B cell (primary cell): Measurements from ENCODE around the gene DDHD1. TPM values are rescaled to one million over a fixed set of nuclear protein-coding genes. Genes with fewer than 3 reads are reported as not detected.

Source experiments
- ATAC-seq: fragments of 200-7000 bp; cut with Tn5 transposase; one replicate; pipeline ENCODE4 v1.10.0; 2021; ENCODE audit warnings: low read depth, mild to moderate bottlenecking, moderate number of reproducible peaks, moderate library complexity
- CTCF ChIA-PET: fragments of 350-600 bp; sonication (Branson Sonifier 250); formaldehyde crosslinking; loops from one replicate; lab custom pipeline; 2021; ENCODE audit warnings: antibody characterized with exemption, inconsistent platforms; lab: Charles Lee
- POLR2A ChIA-PET: fragments of 350-600 bp; sonication (Branson Sonifier 250); formaldehyde crosslinking; loops from one replicate; lab custom pipeline; 2021; ENCODE audit warnings: antibody characterized with exemption; lab: Charles Lee
- DNase-seq: peaks from one replicate; pipeline ENCODE4 v3.0.0; 2013
- H2AFZ ChIP-seq: 2 replicates; pipeline ENCODE4 v1.6.1; 2012; ENCODE audit warnings: mild to moderate bottlenecking, low read depth, low read length; ENCODE audit not compliant: insufficient read depth, poor library complexity, severe bottlenecking
- H3K27ac ChIP-seq, 2 donors: 1 replicate in 1 of 2; 2 replicates in 1 of 2; pipeline ENCODE4 v1.5.1; 2012 to 2013; ENCODE audit warnings: low read length in 2 of 2, mild to moderate bottlenecking in 2 of 2, moderate library complexity in 1 of 2
- H3K27me3 ChIP-seq, 4 experiments: fragments of 200-600 bp in 1 of 4; sonication (generic) in 1 of 4; replicated peaks in 1 of 4; 1 replicate in 2 of 4; 2 replicates in 2 of 4; pipeline versions ENCODE4 v1.6.1 to v1.7.0; 2013 to 2016; ENCODE audit warnings: low read length in 3 of 4, mild to moderate bottlenecking in 2 of 4, mixed read lengths in 1 of 4, moderate library complexity in 1 of 4; ENCODE audit not compliant: insufficient read depth in 4 of 4, control insufficient read depth in 3 of 4; ENCODE audit errors: control extremely low read depth in 1 of 4
- H3K36me3 ChIP-seq, 2 experiments: replicated peaks in 1 of 2; 1 replicate in 1 of 2; 2 replicates in 1 of 2; pipeline versions ENCODE4 v1.6.1 to v1.7.1; 2013; ENCODE audit warnings: low read length in 1 of 2; ENCODE audit not compliant: insufficient read depth in 2 of 2, control insufficient read depth in 1 of 2; ENCODE audit errors: control extremely low read depth in 1 of 2, extremely low read depth in 1 of 2
- H3K4me1 ChIP-seq, 2 donors: fragments of 200-600 bp in 1 of 2; sonication (generic) in 1 of 2; 1 replicate in 1 of 2; 2 replicates in 1 of 2; pipeline versions ENCODE4 v1.5.1 to v1.6.1; 2013 to 2017; ENCODE audit warnings: low read length in 2 of 2; ENCODE audit not compliant: control insufficient read depth in 2 of 2, insufficient read depth in 2 of 2
- H3K4me2 ChIP-seq: replicated peaks from 2 replicates; pipeline ENCODE3; 2012; ENCODE audit warnings: mild to moderate bottlenecking, low read depth, low read length; ENCODE audit not compliant: poor library complexity, severe bottlenecking
- H3K4me3 ChIP-seq, 5 experiments: fragments of 200-600 bp in 1 of 5; sonication (generic) in 1 of 5; 1 replicate in 3 of 5; 2 replicates in 2 of 5; pipeline versions ENCODE4 v1.5.1 to v1.7.0; 2011 to 2016; ENCODE audit warnings: low read length in 4 of 5, mild to moderate bottlenecking in 4 of 5, low read depth in 2 of 5, control low read depth in 1 of 5, moderate library complexity in 1 of 5; ENCODE audit not compliant: insufficient read depth in 1 of 5; ENCODE audit errors: control extremely low read depth in 1 of 5, extremely low read depth in 1 of 5
- H3K79me2 ChIP-seq: fragments of 200-600 bp; sonication (generic); one replicate; pipeline ENCODE4 v1.6.0; 2016; ENCODE audit warnings: low read length; ENCODE audit not compliant: control insufficient read depth, insufficient read depth
- H3K9ac ChIP-seq: fragments of 200-600 bp; sonication (generic); 2 replicates; pipeline ENCODE4 v1.6.1; 2017; ENCODE audit warnings: mild to moderate bottlenecking, low read length, moderate library complexity
- H3K9me3 ChIP-seq, 3 donors: one replicate each; pipeline versions ENCODE4 v1.6.1 to v1.7.1; 2013; ENCODE audit warnings: low read length in 2 of 3; ENCODE audit not compliant: control insufficient read depth in 2 of 3, insufficient read depth in 1 of 3; ENCODE audit errors: control extremely low read depth in 1 of 3
- H4K20me1 ChIP-seq: 2 replicates; pipeline ENCODE4 v1.6.0; 2012; ENCODE audit warnings: mild to moderate bottlenecking, low read length; ENCODE audit not compliant: insufficient read depth, control insufficient read depth, poor library complexity, severe bottlenecking
- H3K27ac Mint-ChIP-seq: one replicate; pipeline ENCODE4 v1.8.0; 2021; ENCODE audit warnings: mixed read lengths
- H3K27me3 Mint-ChIP-seq: one replicate; pipeline ENCODE4 v1.8.0; 2021; ENCODE audit warnings: mixed read lengths
- H3K4me1 Mint-ChIP-seq: one replicate; pipeline ENCODE4 v1.8.0; 2021; ENCODE audit warnings: mixed read lengths
- H3K4me3 Mint-ChIP-seq: one replicate; pipeline ENCODE4 v1.8.0; 2021; ENCODE audit warnings: mixed read lengths
- H3K9me3 Mint-ChIP-seq: one replicate; pipeline ENCODE4 v1.8.0; 2022; ENCODE audit warnings: mixed read lengths; ENCODE audit not compliant: insufficient read depth
- EZH2 ChIP-seq: IDR thresholded peaks from 2 replicates; pipeline ENCODE4 v1.6.1; 2012; ENCODE audit warnings: borderline replicate concordance, low read depth, mild to moderate bottlenecking, moderate library complexity, low read length; ENCODE audit not compliant: insufficient read depth, poor library complexity, severe bottlenecking
- WGBS: methylation state at CpG from one replicate; pipeline ENCODE4 v1.1.5; 2013; ENCODE audit warnings: missing lambda C conversion rate; ENCODE audit not compliant: insufficient coverage; 5-methylcytosine and 5-hydroxymethylcytosine counted together
- intact Hi-C: fragments of 100-400 bp; cut with micrococcal nuclease; formaldehyde crosslinking; loops from one replicate; pipeline ENCODE4 v1.10.0; 2022
- polyA plus RNA-seq: library from polyadenylated mRNA; depleted of rRNA; stranded (reverse); fragments of >200 nt; gene quantifications from 2 replicates; pipeline ENCODE4 v1.2.3, GENCODE V29; 2012
- total RNA-seq, 2 donors: library from RNA; stranded (reverse); fragments of 120-200 nt in 1 of 2; gene quantifications; 1 replicate in 1 of 2; 2 replicates in 1 of 2; pipeline versions ENCODE4 v1.2.3 to v1.2.4, GENCODE V29; 2013 to 2022
- TF ChIP-seq, protein P1 (sequence below): fragments of 200-600 bp; IDR thresholded peaks from one replicate; pipeline ENCODE4 v1.8.0; 2022; ENCODE audit warnings: antibody characterized with exemption, mild to moderate bottlenecking

Gene DDHD1
- total and polyA plus RNA-seq, 2 donors (not counting 1 experiment from before 2014, with no cell fraction given), result 7.1 to 75.4 TPM

- Mint-ChIP-seq H3K27ac (no peak overlapping the region), H3K4me3 (no peak overlapping the region), H3K4me1 (no peaks in the 10 kb centered on the region), H3K27me3 (peaks cover 5% of the 10 kb centered on the region), H3K9me3 (no peaks in the 10 kb centered on the region)
- no peak for ATAC-seq
- Histone ChIP-seq H3K9me3 (no peaks in the 10 kb centered on the region), H3K4me2 (no peak overlapping the region), H4K20me1 (no peaks in the 10 kb centered on the region), H3K4me1 (no peaks in the 10 kb centered on the region), H2AFZ (no peak overlapping the region), H3K27me3 (no peaks in the 10 kb centered on the region), H3K27ac (no peak overlapping the region), H3K79me2 (no peaks in the 10 kb centered on the region), H3K4me3 (no peak overlapping the region), H3K36me3 (no peaks in the 10 kb centered on the region), H3K9ac (no peak overlapping the region)
- DNase-seq, result no peak
- WGBS, result 93% methylated on average over 5 of the region's 5 CpGs
- intact Hi-C loops, result no loop called here
- ChIA-PET POLR2A (no interaction called here), CTCF (no interaction called here)
- TF ChIP-seq, protein P1, sequence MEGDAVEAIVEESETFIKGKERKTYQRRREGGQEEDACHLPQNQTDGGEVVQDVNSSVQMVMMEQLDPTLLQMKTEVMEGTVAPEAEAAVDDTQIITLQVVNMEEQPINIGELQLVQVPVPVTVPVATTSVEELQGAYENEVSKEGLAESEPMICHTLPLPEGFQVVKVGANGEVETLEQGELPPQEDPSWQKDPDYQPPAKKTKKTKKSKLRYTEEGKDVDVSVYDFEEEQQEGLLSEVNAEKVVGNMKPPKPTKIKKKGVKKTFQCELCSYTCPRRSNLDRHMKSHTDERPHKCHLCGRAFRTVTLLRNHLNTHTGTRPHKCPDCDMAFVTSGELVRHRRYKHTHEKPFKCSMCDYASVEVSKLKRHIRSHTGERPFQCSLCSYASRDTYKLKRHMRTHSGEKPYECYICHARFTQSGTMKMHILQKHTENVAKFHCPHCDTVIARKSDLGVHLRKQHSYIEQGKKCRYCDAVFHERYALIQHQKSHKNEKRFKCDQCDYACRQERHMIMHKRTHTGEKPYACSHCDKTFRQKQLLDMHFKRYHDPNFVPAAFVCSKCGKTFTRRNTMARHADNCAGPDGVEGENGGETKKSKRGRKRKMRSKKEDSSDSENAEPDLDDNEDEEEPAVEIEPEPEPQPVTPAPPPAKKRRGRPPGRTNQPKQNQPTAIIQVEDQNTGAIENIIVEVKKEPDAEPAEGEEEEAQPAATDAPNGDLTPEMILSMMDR, result no peak
- no peak for TF ChIP-seq EZH2
Measured at GRCh38 chr14:53002576-53002975, 150.5 kb downstream of the DDHD1 start.

GRCh38 chr14:53001787-53002378 is 151.2 kb downstream of the DDHD1 start:
- WGBS, result 97% methylated on average over 3 of the region's 7 CpGs
- H2AFZ ChIP-seq, result no peak overlapping the region
- no peak overlapping the region for H3K27ac Mint-ChIP-seq

More at GRCh38 chr14:53001787-53002378, 151.2 kb downstream of the DDHD1 start:
- Histone ChIP-seq H3K9me3 (no peaks in the 10 kb centered on the region), H3K4me1 (no peaks in the 10 kb centered on the region), H3K36me3 (no peaks in the 10 kb centered on the region), H3K9ac (no peak overlapping the region), H3K4me2 (no peak overlapping the region), H3K27me3 (no peaks in the 10 kb centered on the region), H3K27ac (no peak overlapping the region), H3K79me2 (no peaks in the 10 kb centered on the region), H3K4me3 (no peak overlapping the region), H4K20me1 (no peaks in the 10 kb centered on the region)
- Mint-ChIP-seq H3K9me3 (no peaks in the 10 kb centered on the region), H3K27me3 (peaks cover 5% of the 10 kb centered on the region), H3K4me1 (no peaks in the 10 kb centered on the region), H3K4me3 (no peak overlapping the region)
- intact Hi-C loops, result no loop called here
- no peak for TF ChIP-seq EZH2
- TF ChIP-seq, protein P1, result no peak
- no peak for ATAC-seq
- no peak for DNase-seq
- ChIA-PET CTCF (no interaction called here), POLR2A (no interaction called here)
